Effector CD4-positive, alpha-beta T cell (primary cell): ENCODE measurements around the gene ERCC6L2.

Experiments
- DNase-seq: peaks from one replicate; pipeline ENCODE4 v3.0.0-alpha.2; 2020

ERCC6L2 gene

GRCh38 chr9:95870906-95871305 is 4.6 kb upstream of the ERCC6L2 start:
- DNase-seq = no peak

GRCh38 chr9:95874303-95874988 is 1.0 kb upstream of the ERCC6L2 start:
- no peak for DNase-seq

- DNase-seq = peak; percentile 42
These were observed 544 bp upstream of the ERCC6L2 start for GRCh38 chr9:95874989-95875304.

- no peak for DNase-seq
These were observed 600 bp downstream of the ERCC6L2 start for GRCh38 chr9:95876138-95876444.

GRCh38 chr9:95876595-95876994 is 1.1 kb downstream of the ERCC6L2 start:
- no peak for DNase-seq

- DNase-seq = no peak
These were observed 2.5 kb downstream of the ERCC6L2 start for GRCh38 chr9:95877984-95878383.

- DNase-seq = no peak
These were observed 4.1 kb downstream of the ERCC6L2 start for GRCh38 chr9:95879591-95879990.

- DNase-seq = no peak
These were observed 4.7 kb downstream of the ERCC6L2 start for GRCh38 chr9:95880021-95880690.

GRCh38 chr9:95887926-95888497 is 12.5 kb downstream of the ERCC6L2 start:
- no peak for DNase-seq

- no peak for DNase-seq
These were observed 15.1 kb downstream of the ERCC6L2 start for GRCh38 chr9:95890594-95890993.

GRCh38 chr9:95891067-95891671 is 15.7 kb downstream of the ERCC6L2 start:
- DNase-seq = no peak

- no peak for DNase-seq
These were observed 17.2 kb downstream of the ERCC6L2 start for GRCh38 chr9:95892690-95893089.

- DNase-seq = no peak
These were observed 21.1 kb downstream of the ERCC6L2 start for GRCh38 chr9:95896580-95896979.

- no peak for DNase-seq
These were observed 26.0 kb downstream of the ERCC6L2 start for GRCh38 chr9:95901506-95901905.

- no peak for DNase-seq
These were observed 27.9 kb downstream of the ERCC6L2 start for GRCh38 chr9:95903398-95903797.

GRCh38 chr9:95907794-95908193 is 32.3 kb downstream of the ERCC6L2 start:
- DNase-seq = no peak

- no peak for DNase-seq
These were observed 34.7 kb downstream of the ERCC6L2 start for GRCh38 chr9:95910023-95910707.

GRCh38 chr9:95910770-95911340 is 35.4 kb downstream of the ERCC6L2 start:
- DNase-seq = no peak

GRCh38 chr9:95912773-95913172 is 37.3 kb downstream of the ERCC6L2 start:
- no peak for DNase-seq

- no peak for DNase-seq
These were observed 44.5 kb downstream of the ERCC6L2 start for GRCh38 chr9:95920017-95920416.

GRCh38 chr9:95923794-95924193 is 48.3 kb downstream of the ERCC6L2 start:
- no peak for DNase-seq

- DNase-seq = no peak
These were observed 49.5 kb downstream of the ERCC6L2 start for GRCh38 chr9:95924987-95925386.
